IMR-90 (cell line): ENCODE measurements around the gene TTC39C. TPM values are rescaled to one million over a fixed set of nuclear protein-coding genes. Genes with fewer than 3 reads are reported as not detected.
"Not testable (repeated sequence)": the region's sequence is repeated elsewhere in the genome, so short reads cannot be mapped to it uniquely, and the experiment has no call there.

Experiments used
- ATAC-seq: fragments of 200-7000 bp; cut with Tn5 transposase; 2 replicates; pipeline ENCODE4 v1.9.1; 2020; ENCODE audit warnings: low read depth, mild to moderate bottlenecking, moderate library complexity
- BruUV-seq: library from RNA; stranded (reverse); fragments of 400-500 nt; replicated peaks from 2 replicates; lab custom pipeline; 2021; lab: Mats Ljungman, UMichigan
- CTCF ChIA-PET: fragments of 300-600 bp; formaldehyde crosslinking; extraction: SDS; loops from one replicate; lab custom pipeline; 2021; ENCODE audit warnings: antibody characterized with exemption; lab: Yijun Ruan, JAX
- POLR2A ChIA-PET: fragments of 300-600 bp; sonication (Branson Sonifier 250); formaldehyde crosslinking; loops from one replicate; lab custom pipeline; 2022; ENCODE audit warnings: antibody characterized with exemption; ENCODE audit not compliant: unreplicated experiment; lab: Charles Lee
- DNase-seq: peaks from one replicate; pipeline ENCODE4 v3.0.0; 2013
- H2AFZ ChIP-seq: replicated peaks from 2 replicates; pipeline ENCODE3; 2013; ENCODE audit warnings: low read length, mild to moderate bottlenecking; ENCODE audit not compliant: poor library complexity
- H2AK5ac ChIP-seq: 2 replicates; pipeline ENCODE4 v1.6.1; 2013; ENCODE audit warnings: low read depth, low read length, inconsistent platforms
- H2AK9ac ChIP-seq: replicated peaks from 2 replicates; pipeline ENCODE3; 2013; ENCODE audit warnings: mild to moderate bottlenecking, low read depth, low read length, moderate library complexity; ENCODE audit not compliant: poor library complexity
- H2BK120ac ChIP-seq: 2 replicates; pipeline ENCODE4 v1.6.1; 2013; ENCODE audit warnings: low read depth, low read length, inconsistent platforms
- H2BK15ac ChIP-seq: 3 replicates; pipeline ENCODE4 v1.6.1; 2013; ENCODE audit warnings: low read depth, low read length, inconsistent platforms
- H2BK20ac ChIP-seq: 2 replicates; pipeline ENCODE4 v1.6.1; 2013; ENCODE audit warnings: low read depth, mild to moderate bottlenecking, inconsistent platforms, low read length, moderate library complexity
- H2BK5ac ChIP-seq: 2 replicates; pipeline ENCODE4 v1.6.1; 2013; ENCODE audit warnings: mild to moderate bottlenecking, low read depth, low read length, inconsistent platforms; ENCODE audit not compliant: poor library complexity, severe bottlenecking
- H3K14ac ChIP-seq: replicated peaks from 2 replicates; pipeline ENCODE4 v1.6.1; 2013; ENCODE audit warnings: low read depth, low read length, inconsistent platforms
- H3K18ac ChIP-seq: 2 replicates; pipeline ENCODE4 v1.6.1; 2013; ENCODE audit warnings: low read depth, low read length, control low read depth
- H3K23ac ChIP-seq: 2 replicates; pipeline ENCODE4 v1.6.1; 2013; ENCODE audit warnings: low read depth, low read length, inconsistent platforms
- H3K27ac ChIP-seq: 2 replicates; pipeline ENCODE4 v1.5.1; 2013; ENCODE audit warnings: mild to moderate bottlenecking, control low read depth, low read length; ENCODE audit not compliant: insufficient read depth
- H3K27me3 ChIP-seq: 2 replicates; pipeline ENCODE4 v1.6.1; 2013; ENCODE audit warnings: low read length; ENCODE audit not compliant: control insufficient read depth, insufficient read depth
- H3K36me3 ChIP-seq: 2 replicates; pipeline ENCODE4 v1.6.1; 2013; ENCODE audit warnings: low read length, mixed read lengths; ENCODE audit not compliant: control insufficient read depth, insufficient read depth
- H3K4ac ChIP-seq: 2 replicates; pipeline ENCODE4 v1.6.1; 2013; ENCODE audit warnings: low read depth, low read length, inconsistent platforms
- H3K4me1 ChIP-seq: 2 replicates; pipeline ENCODE4 v1.6.1; 2013; ENCODE audit warnings: low read length, mixed read lengths; ENCODE audit not compliant: control insufficient read depth, insufficient read depth
- H3K4me2 ChIP-seq: 2 replicates; pipeline ENCODE4 v1.6.1; 2013; ENCODE audit warnings: low read depth, mild to moderate bottlenecking, control low read depth, low read length, moderate library complexity
- H3K4me3 ChIP-seq: 2 replicates; pipeline ENCODE4 v1.5.1; 2013; ENCODE audit warnings: low read depth, mild to moderate bottlenecking, control low read depth, low read length, moderate library complexity; ENCODE audit not compliant: insufficient read depth
- H3K56ac ChIP-seq: 2 replicates; pipeline ENCODE4 v1.6.1; 2013; ENCODE audit warnings: low read length, inconsistent platforms; ENCODE audit not compliant: insufficient read depth; ENCODE audit errors: extremely low read depth
- H3K79me1 ChIP-seq, 2 experiments: 2 replicates each; pipeline ENCODE4 v1.6.1; 2013; ENCODE audit warnings: low read length in 2 of 2, inconsistent platforms in 1 of 2, low read depth in 1 of 2
- H3K9ac ChIP-seq: 2 replicates; pipeline ENCODE4 v1.6.1; 2013; ENCODE audit warnings: low read depth, low read length, control low read depth
- H3K9me1 ChIP-seq: 2 replicates; pipeline ENCODE4 v1.6.1; 2013; ENCODE audit warnings: low read length, inconsistent platforms; ENCODE audit not compliant: insufficient read depth
- H3K9me3 ChIP-seq: 2 replicates; pipeline ENCODE4 v1.6.1; 2013; ENCODE audit warnings: low read length; ENCODE audit not compliant: control insufficient read depth, insufficient read depth
- H4K20me1 ChIP-seq: 2 replicates; pipeline ENCODE4 v1.6.1; 2013; ENCODE audit warnings: low read length, inconsistent platforms; ENCODE audit not compliant: insufficient read depth
- H4K5ac ChIP-seq: 2 replicates; pipeline ENCODE4 v1.6.1; 2013; ENCODE audit warnings: mild to moderate bottlenecking, low read depth, low read length, control low read depth
- H4K8ac ChIP-seq, 2 experiments: 2 replicates each; pipeline ENCODE4 v1.6.1; 2013; ENCODE audit warnings: low read depth in 2 of 2, low read length in 2 of 2, control low read depth in 1 of 2, inconsistent platforms in 1 of 2
- H4K91ac ChIP-seq: 2 replicates; pipeline ENCODE4 v1.6.1; 2013; ENCODE audit warnings: low read depth, low read length, inconsistent platforms; ENCODE audit not compliant: insufficient read depth
- WGBS, 2 experiments: methylation state at CpG; one replicate each; pipeline versions ENCODE4 v1.1.5 to v1.1.7; 2013; ENCODE audit warnings: missing lambda C conversion rate in 2 of 2; ENCODE audit not compliant: insufficient read length in 1 of 2; ENCODE audit errors: extremely low coverage in 2 of 2; 5-methylcytosine and 5-hydroxymethylcytosine counted together
- dilution Hi-C: fragments of 300-500 bp; cut with HindIII; formaldehyde crosslinking; loops from one replicate; pipeline ENCODE4 v1.14.3; 2018; ENCODE audit warnings: low sequenced_read_pairs; ENCODE audit not compliant: unreplicated experiment
- in situ Hi-C: fragments of 300-500 bp; cut with MboI; formaldehyde crosslinking; loops from 3 replicates; pipeline ENCODE4 v1.14.3; 2019; ENCODE audit warnings: low sequenced_read_pairs, inconsistent platforms, mixed read lengths
- intact Hi-C: fragments of 100-400 bp; cut with micrococcal nuclease; formaldehyde crosslinking; loops from 2 replicates; pipeline ENCODE4 v1.10.0; 2022
- polyA plus RNA-seq, 3 experiments: library from polyadenylated mRNA; depleted of rRNA; stranded (reverse); fragments of >200 nt; gene quantifications; 2 replicates each; pipeline ENCODE4 v1.2.3, GENCODE V29; 2012; ENCODE audit warnings: low replicate concordance in 1 of 3
- total RNA-seq: library from RNA; depleted of rRNA; stranded (reverse); fragments of >200 nt; gene quantifications from 2 replicates; pipeline ENCODE4 v1.2.3, GENCODE V29; 2012

Gene TTC39C
- total and polyA plus RNA-seq, 2 of the 4 experiments (the other 2 are of a cell fraction) = 8.0 to 20.8 TPM

DNA sequence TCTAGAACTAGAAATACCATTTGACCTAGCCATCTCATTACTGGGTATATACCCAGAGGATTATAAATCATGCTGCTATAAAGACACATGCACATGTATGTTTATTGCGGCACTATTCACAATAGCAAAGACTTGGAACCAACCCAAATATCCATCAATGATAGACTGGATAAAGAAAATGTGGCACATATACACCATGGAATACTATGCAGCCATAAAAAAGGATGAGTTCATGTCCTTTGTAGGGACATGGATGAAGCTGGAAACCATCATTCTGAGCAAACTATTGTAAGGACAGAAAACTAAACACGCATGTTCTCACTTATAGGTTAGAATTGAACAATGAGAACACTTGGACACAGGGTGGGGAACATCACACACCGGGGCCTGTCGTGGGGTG lies 60.2 kb downstream of the TTC39C start:
- H2BK5ac ChIP-seq, H3K9me1 ChIP-seq, H2BK20ac ChIP-seq, ATAC-seq, H4K5ac ChIP-seq, H3K4me3 ChIP-seq, H3K23ac ChIP-seq, H3K79me1 ChIP-seq, H3K9ac ChIP-seq, CTCF ChIA-PET, dilution Hi-C loops, H2BK120ac ChIP-seq, H2AK9ac ChIP-seq, POLR2A ChIA-PET, H3K27me3 ChIP-seq, H3K9me3 ChIP-seq, H3K36me3 ChIP-seq, H3K14ac ChIP-seq, in situ Hi-C loops, H3K56ac ChIP-seq, H3K4me2 ChIP-seq, H4K20me1 ChIP-seq, H2AFZ ChIP-seq, H4K8ac ChIP-seq, BruUV-seq, H4K91ac ChIP-seq, H3K4ac ChIP-seq, DNase-seq, H3K4me1 ChIP-seq, H3K18ac ChIP-seq, H2AK5ac ChIP-seq, H2BK15ac ChIP-seq, H3K27ac ChIP-seq: not testable (repeated sequence)
- intact Hi-C loops = loop anchor here (5.0 kb wide), 1 partner anchor 157 kb away; no protein-coding TSS in a partner anchor
- no CpG with 5 or more reads among the region's 4 CpGs for whole genome bisulfite sequencing, 2 experiments
